HL-60/S4 treated with retinoic acid at 250 ng/mL for 4 days and 3 days (cell line): ENCODE data around the gene FERMT1.
"Not testable (repeated sequence)": the region's sequence is repeated elsewhere in the genome, so short reads cannot be mapped to it uniquely, and the experiment has no call there.

Experiments used
- in situ Hi-C: fragments of 300-500 bp; cut with MboI; formaldehyde crosslinking; loops from 2 replicates; pipeline ENCODE4 v1.7.0; 2022; ENCODE audit warnings: low sequenced_read_pairs

FERMT1 gene

DNA sequence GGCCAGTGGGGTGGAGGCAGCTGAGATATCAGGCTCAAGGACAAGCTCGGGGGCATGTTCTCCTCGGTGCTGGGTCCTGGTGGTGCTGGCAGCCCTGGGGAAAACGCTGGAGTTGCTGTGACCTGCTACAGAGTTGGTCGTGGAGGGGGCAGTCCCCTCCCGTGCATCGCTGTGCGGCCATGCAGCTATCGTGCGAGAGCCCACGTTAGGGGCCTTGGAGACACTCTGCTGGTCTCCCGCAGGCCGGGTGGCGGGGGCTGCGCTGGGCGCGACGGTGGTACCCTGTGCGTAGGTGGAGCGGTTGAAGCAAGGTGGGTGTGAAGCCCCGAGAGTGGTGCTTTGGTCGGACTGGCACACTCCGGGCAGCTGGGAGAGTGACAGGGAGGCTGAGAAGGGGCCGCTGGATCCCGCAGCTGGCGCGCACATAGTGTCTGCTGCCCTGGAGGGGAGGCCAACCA lies 81.0 kb downstream of the FERMT1 start:
- in situ Hi-C loops: no loop called here

DNA sequence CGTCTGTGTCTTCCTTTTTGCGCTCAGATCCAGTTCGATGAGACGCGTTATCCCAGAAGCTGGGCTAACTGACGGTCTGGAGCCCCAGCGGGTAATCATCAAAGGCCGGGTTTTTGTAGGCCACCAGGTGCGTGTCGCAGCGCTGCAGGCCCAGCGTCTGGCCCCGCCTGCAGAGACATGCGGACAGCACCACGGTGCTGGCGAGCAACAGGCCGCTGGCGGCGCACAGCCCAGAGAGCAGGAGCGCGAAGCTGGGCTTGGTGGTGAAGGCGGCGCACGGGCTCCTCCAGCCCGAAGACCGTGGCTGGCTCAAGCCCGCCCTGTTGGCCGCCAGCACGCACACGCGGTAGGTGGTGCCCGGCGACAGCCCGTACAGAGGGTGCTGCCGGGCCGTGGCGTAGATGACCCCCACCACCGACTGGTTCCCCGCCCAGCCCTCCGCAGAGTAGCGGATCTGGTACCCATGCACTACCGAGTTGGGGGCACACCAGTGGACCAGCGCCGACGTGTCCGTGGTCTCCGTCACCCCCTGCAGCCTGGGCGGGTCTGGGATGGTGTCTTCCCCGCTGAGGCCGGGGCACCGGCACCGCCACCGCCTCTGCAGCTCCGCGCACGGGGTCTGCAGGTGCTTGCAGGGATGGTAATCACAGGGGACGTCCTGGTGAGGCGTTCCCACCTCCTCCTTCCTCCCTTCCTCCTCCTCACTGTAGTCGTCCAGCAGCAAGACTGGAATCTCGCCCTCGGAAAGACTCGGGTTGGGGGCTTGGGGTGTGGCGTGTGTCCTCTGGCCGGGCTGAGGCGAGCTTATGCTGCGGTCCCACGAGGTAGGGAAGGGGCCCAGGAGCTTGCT lies 81.6 kb downstream of the FERMT1 start:
- in situ Hi-C loops: no loop called here

DNA sequence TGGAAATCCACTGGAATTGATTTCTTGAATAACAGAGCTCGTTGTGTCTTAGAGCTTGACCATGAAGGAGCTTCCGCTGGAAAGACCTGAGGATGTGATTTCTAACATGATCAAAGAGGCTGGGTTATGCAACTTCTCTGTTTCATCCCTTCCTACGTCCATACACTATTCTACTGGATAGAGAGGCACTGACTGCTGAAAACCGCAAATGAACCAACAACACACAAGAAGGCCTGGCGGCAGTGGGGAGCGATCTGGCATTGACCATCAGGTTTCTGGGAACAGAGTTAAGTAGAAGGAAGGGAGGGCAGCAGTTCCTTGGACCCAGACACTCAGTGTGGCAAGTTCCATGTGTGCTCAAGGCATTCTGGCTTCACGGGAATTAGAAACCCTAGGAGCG lies 82.3 kb downstream of the FERMT1 start:
- in situ Hi-C loops: no loop called here

DNA sequence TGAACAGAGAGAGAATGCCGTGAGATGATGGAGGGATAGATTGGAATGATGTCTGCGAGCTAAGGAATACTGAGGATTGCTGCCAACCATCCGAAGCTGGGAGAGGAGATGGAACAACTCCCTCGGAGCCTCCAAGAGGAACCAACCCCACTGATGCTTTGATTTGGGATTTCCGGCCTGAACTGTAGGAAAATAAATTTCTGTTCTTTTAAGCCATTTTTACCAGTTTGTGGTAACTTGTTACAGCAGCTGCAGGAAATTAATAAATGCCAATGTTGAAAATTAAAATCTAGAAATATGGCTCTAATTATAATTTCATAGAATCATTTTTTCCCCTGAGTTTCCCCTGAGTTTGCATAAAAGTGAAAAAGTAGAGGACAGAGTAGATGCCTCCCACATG lies 83.1 kb downstream of the FERMT1 start:
- in situ Hi-C loops: no loop called here

DNA sequence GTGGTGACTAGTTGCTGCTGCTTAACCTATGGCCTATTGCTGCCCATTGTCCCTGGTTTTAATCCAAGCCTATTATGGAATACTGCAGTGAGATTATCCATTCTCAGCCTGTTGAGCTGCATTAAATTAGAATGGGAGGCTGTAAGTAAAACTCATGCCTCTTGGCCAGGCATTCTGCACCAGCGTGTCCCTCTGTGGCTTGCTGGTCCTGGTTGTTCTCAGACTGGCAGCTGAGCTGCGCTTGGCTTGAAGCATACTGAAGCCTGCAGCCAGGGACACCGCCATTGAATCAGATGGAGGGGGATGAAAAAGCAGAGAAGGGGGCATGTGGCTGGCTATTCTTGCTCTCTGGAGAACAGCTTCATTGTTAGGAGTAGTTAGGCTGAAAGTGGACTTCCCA lies 84.6 kb downstream of the FERMT1 start:
- in situ Hi-C loops: no loop called here

DNA sequence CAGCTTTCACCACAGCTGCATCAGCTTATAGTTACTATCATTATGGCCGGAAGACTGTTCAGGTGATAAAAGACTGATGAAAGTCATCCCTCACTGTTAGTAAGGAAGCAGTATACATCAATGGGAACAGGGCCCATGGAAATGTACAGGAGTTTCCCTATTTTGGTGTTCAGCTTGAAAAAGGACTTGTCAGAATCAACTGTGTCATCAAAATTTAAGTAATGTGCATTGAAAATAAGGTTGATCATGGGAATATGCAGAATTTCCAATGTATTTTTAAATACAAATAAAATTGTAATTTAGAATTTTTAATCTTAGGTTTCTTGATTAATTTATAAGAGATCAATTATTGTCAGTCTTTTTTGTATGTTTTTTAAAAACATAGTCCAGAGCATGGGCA lies 85.7 kb downstream of the FERMT1 start:
- in situ Hi-C loops: no loop called here

DNA sequence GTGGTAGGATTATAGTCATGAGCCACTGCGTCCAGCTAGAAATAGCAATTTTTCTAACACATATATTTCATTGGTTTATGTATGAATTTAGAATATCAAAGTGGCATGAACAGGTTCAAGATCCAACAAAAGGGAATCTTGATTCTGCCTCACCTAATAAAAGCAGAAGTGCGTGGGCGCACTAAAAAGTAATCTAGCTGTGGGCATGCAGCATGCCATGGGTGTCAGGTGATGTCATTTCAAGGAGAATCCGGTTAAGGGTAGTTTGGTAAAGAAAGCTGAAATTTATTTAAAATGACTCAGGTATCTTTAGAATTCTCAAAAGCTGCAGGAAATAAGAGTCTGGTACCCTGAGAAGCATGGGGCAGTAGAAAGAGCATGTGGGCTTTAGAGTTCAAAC lies 86.6 kb downstream of the FERMT1 start:
- in situ Hi-C loops: no loop called here

DNA sequence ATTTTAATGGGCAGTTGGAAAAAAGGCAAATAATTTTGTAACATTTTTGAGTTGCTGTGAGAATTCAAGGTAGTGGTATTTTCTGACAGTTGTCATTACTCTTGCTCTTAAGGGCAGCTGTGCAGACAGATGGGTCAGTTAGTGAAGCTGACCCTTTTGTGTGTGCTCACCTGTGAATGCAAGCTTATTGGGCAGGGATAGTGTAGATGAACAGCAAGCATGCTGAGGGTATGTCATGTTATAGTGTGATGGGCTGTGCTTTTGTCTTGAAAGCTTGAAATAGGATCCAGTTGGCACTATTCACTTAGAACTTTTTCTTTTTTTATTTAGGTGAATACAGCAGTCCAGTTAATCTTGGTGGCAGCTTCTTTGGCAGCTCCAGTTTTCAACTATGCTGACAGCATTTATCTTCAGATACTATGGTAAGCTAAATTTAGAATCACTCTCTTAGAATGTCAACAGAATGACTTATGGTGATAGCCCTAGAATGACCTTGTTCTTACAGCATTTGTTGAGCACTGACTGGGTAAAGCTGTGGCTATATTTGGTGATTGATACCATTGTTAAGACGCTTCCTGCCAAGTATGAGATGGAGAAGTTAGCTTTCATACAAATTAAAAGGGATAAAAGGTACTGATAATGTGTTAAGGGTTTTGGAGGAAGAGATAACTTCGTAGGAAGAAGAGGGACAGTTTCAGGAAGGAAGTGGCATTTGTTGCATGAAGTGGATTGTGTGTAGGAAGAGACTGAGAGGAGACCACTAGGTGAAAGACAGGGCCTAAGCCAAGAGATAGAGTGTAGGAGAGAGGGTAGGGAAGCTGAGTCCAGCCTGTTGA lies 88.5 kb downstream of the FERMT1 start:
- in situ Hi-C loops: no loop called here

DNA sequence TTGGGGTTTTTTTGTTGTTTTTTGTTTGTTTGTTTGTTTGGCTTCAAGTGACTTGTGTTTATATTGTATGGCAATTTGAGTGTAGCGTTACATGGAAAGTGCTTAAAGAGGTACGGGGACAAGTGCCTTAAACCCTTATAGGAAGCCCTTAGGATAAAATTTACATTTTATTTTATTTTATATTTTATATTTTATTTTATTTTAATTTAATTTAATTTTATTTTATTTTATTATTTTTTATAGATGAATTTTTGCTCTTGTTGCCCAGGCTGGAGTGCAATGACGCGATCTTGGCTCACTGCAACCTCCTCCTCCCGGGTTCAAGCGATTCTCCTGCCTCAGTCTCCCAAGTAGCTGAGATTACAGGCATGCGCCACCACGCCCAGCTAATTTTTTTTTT lies 89.9 kb downstream of the FERMT1 start:
- in situ Hi-C loops: not testable (repeated sequence)

DNA sequence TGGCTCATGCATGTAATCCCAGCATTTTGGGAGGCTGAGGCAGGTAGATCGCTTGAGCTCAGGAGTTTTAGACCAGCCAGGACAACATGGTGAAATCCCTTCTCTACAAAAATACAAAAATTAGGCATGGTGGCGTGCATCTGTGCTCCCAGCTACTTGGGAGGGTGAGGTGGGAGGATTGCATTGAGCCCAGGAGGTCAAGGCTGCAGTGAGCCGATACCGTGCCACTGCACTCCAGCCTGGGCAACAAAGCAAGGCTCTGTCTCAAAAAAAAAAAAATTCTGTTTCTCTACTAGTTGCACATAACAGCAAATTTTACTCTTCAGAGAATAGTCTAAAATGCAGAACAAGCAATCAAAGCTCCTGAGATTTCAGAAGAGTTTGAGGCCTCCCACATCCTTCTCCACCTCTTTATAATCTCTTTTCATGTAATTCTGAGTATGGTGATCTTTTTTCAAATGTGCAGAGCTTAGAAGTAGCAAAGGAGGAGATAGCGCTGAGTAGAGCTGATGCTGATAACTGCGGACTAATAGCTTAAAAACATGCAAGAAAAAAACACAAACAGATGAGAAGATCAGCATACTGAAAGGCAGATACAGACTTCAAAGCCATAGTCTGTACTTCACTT lies 92.3 kb downstream of the FERMT1 start:
- in situ Hi-C loops: no loop called here

DNA sequence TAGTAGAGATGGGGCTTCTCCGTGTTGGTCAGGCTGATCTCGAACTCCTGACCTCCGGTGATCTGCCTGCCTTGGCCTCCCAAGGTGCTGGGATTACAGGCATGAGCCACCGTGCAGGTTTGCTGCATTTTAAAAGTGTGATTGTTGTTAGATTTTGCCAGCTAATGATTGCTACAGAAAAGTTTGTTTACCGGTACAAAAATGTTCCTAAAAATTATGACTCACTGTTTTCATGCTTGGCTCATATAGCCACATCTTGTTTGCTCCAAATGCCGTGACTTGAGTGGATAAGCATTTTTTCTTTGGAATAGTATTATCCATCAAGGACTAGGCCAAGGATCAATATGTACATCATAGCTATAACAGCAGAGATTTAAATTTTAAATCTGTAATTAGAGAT lies 93.3 kb downstream of the FERMT1 start:
- in situ Hi-C loops: no loop called here

DNA sequence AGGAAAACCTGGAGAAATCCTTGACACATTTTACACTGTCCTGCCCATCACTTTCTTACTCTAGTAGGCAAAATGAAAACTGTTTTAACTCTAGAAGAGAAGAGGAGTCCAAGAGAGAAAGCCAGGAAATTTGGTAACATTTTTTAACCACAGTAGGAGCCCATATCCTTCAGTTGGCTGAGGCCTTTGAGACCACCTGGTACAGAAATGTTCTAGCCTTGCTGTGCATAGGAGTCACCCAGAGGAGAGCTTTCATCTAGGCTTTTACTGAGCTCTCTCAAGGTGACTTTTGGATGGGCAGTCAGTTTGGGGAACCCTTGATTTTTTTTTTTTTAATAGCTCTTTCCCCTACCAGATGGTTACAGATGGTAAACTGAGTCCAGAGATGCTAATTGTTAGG lies 94.0 kb downstream of the FERMT1 start:
- in situ Hi-C loops: no loop called here

DNA sequence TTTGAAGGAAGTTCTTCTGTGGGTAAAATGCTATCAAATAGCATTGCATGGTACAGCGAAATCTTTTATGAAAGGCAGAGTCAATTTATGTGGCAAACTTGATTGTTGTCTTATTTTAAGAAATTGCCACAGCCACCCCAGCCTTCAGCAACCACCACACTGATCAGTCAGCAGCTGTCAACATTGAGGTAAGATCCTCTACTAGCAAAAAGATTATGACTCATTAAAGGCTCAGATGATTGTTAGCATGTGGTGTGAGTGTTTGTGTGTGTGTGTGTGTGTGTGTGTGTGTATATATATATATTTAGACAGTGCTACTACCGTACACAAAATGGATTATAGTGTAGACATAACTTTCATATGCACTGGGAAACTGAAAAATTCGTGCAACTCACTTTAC lies 96.8 kb downstream of the FERMT1 start:
- in situ Hi-C loops: no loop called here
